Aorta (tissue), 5 donors: ENCODE measurements around the gene ITK. TPM values are rescaled to one million over a fixed set of nuclear protein-coding genes. Genes with fewer than 3 reads are reported as not detected.
A peak's percentile ranks its signal among the peaks of the same experiment; 100 is the strongest.

Source experiments
- ATAC-seq: fragments of 200-7000 bp; cut with Tn5 transposase; one replicate; pipeline ENCODE4 v1.9.1; 2022; ENCODE audit warnings: moderate library complexity; ENCODE audit not compliant: low FRiP score
- DNase-seq, 2 donors: peaks; one replicate each; pipeline ENCODE4 v3.0.0-alpha.2; 2020
- H3K27ac ChIP-seq, 2 donors: one replicate each; pipeline ENCODE4 v1.5.1; 2013; ENCODE audit warnings: low read length in 2 of 2, mild to moderate bottlenecking in 2 of 2, moderate library complexity in 2 of 2, control low read depth in 1 of 2, inconsistent platforms in 1 of 2, low read depth in 1 of 2
- H3K27me3 ChIP-seq, 2 donors: one replicate each; pipeline ENCODE4 v1.6.1; 2013; ENCODE audit warnings: control low read depth in 1 of 2, low read length in 1 of 2, mild to moderate bottlenecking in 1 of 2, moderate library complexity in 1 of 2; ENCODE audit not compliant: insufficient read depth in 2 of 2, control insufficient read depth in 1 of 2
- H3K36me3 ChIP-seq, 2 donors: one replicate each; pipeline ENCODE4 v1.6.1; 2013; ENCODE audit warnings: control low read depth in 1 of 2, low read length in 1 of 2, mild to moderate bottlenecking in 1 of 2; ENCODE audit not compliant: insufficient read depth in 2 of 2, control insufficient read depth in 1 of 2
- H3K4me1 ChIP-seq, 2 donors: one replicate each; pipeline ENCODE4 v1.6.1; 2013; ENCODE audit warnings: low read length in 2 of 2, control low read depth in 1 of 2, mild to moderate bottlenecking in 1 of 2, moderate library complexity in 1 of 2; ENCODE audit not compliant: insufficient read depth in 2 of 2, control insufficient read depth in 1 of 2
- H3K4me3 ChIP-seq, 2 donors: one replicate each; pipeline ENCODE4 v1.5.1; 2013; ENCODE audit warnings: low read length in 2 of 2, control low read depth in 1 of 2, mild to moderate bottlenecking in 1 of 2
- H3K9me3 ChIP-seq: one replicate; pipeline ENCODE4 v1.6.1; 2013; ENCODE audit warnings: mild to moderate bottlenecking, low read length; ENCODE audit not compliant: control insufficient read depth
- WGBS, 2 donors: extraction: QIAGEN DNeasy Blood & Tissue Kit; methylation state at CpG; one replicate each; pipeline ENCODE4 v1.1.7; 2013; 5-methylcytosine and 5-hydroxymethylcytosine counted together
- intact Hi-C, 2 donors: fragments of 100-400 bp; cut with DNase I; formaldehyde crosslinking; loops; one replicate each; pipeline versions ENCODE4 v1.14.2 to v1.15.0; 2022
- polyA plus RNA-seq, 2 donors: library from polyadenylated mRNA; stranded (reverse); fragments of 200-250 nt; gene quantifications; one replicate each; pipeline ENCODE4 v1.2.3, GENCODE V29; 2013
- total RNA-seq, 2 donors: library from RNA; stranded (reverse); fragmentation: NEBNext Ultra II Directional; extraction: Animal tissue kit (Norgen Biotek cat#: 25700); gene quantifications; one replicate each; pipeline ENCODE4 v1.2.1, GENCODE V29; 2021
- donor health status: healthy with polysubstance abuse.
- donor health status: Bipolar disorder and iron deficiency.
- donor health status: DM: no; HTN: no; CAD: no.
- donor health status: DM: no; HTN: no; CAD: no.
- donor health status: DM: yes; HTN: yes; CAD: no.

ITK gene
- total and polyA plus RNA-seq, 4 donors, result 0.10 to 4.8 (median 1.9) TPM

DNA sequence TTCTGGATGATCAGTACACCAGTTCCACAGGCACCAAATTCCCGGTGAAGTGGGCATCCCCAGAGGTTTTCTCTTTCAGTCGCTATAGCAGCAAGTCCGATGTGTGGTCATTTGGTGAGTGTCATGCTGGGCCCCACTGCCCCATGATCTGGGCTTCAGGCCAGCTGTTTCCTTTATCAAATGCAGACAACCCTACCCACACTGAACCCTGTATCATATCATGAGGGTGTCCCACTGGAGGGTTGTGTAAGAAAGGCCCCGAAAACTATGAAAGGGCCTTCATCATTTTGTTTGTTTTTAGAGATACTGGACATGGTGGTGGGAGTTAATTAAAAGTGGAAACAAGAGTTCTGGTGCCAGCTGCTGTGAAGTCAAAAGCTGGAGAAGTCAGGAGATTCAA is 65.2 kb downstream of the ITK start:
- ATAC-seq (no peak), DNase-seq (no peak)
- H3K27ac ChIP-seq, result no peak overlapping the region
- 64 to 66% methylated on average over 4 of the region's 4 CpGs for WGBS, 2 donors
- intact Hi-C loops, result no loop called here
- H3K4me1 ChIP-seq, result no peaks in the 10 kb centered on the region
- no peaks in the 10 kb centered on the region for H3K27me3 ChIP-seq
- H3K9me3 ChIP-seq, result no peaks in the 10 kb centered on the region
- no peak overlapping the region for H3K4me3 ChIP-seq
- H3K36me3 ChIP-seq, result no peaks in the 10 kb centered on the region

DNA sequence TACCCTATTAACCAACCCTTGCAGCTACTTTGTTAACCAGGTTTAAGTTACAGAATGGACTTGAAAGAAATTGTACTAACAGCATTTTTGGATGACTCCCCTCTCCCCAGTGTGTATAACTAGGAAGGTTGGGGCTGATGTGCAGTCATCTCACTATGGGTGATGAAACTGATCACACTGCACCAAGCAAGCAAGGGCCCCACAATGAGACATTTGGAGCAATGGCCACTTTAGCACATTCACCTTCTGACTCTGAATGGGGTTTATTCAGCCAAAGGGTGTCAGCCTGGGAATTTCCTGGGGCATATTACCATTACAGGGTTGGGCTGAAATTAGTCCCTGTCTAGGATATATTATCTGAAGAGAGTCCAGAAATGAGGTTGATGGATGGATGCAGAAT is 66.6 kb downstream of the ITK start:
- no peaks in the 10 kb centered on the region for H3K27me3 ChIP-seq
- DNase-seq (no peak), ATAC-seq (no peak)
- no peaks in the 10 kb centered on the region for H3K36me3 ChIP-seq
- no peaks in the 10 kb centered on the region for H3K4me1 ChIP-seq
- H3K9me3 ChIP-seq, result no peaks in the 10 kb centered on the region
- no peak overlapping the region for H3K27ac ChIP-seq
- intact Hi-C loops, result no loop called here
- no peak overlapping the region for H3K4me3 ChIP-seq

DNA sequence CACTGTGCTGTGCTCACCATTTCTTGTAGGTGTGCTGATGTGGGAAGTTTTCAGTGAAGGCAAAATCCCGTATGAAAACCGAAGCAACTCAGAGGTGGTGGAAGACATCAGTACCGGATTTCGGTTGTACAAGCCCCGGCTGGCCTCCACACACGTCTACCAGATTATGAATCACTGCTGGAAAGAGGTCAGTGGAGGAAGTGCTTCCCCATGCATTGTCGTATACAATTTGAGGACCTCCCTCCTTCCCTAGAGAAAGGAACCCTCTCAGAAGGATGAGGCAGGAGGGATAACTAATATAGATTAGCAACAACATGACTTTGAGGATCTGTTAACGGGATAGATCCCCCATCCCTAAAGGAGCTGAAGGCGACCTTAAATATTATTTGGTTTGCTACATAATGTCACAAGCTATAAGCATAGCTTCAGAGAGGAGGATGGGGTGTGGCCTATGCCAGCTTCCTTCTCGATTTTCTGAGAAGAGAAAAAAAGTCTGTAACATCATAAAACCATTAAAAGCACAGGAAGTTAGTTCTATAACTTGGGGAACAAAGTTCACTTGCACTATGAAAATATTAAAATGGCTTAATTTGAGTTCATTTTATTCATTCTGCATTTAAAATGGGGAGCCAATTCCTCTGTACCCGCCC is 68.3 kb downstream of the ITK start:
- no peaks in the 10 kb centered on the region for H3K9me3 ChIP-seq
- no peaks in the 10 kb centered on the region for H3K4me1 ChIP-seq
- H3K4me3 ChIP-seq, result no peak overlapping the region
- H3K27ac ChIP-seq, result no peak overlapping the region
- H3K36me3 ChIP-seq, result no peaks in the 10 kb centered on the region
- WGBS, 2 donors, result 86 to 87% methylated on average over 11 of the region's 11 CpGs
- H3K27me3 ChIP-seq, result no peaks in the 10 kb centered on the region
- ATAC-seq (no peak), DNase-seq (no peak)
- intact Hi-C loops, result no loop called here

DNA sequence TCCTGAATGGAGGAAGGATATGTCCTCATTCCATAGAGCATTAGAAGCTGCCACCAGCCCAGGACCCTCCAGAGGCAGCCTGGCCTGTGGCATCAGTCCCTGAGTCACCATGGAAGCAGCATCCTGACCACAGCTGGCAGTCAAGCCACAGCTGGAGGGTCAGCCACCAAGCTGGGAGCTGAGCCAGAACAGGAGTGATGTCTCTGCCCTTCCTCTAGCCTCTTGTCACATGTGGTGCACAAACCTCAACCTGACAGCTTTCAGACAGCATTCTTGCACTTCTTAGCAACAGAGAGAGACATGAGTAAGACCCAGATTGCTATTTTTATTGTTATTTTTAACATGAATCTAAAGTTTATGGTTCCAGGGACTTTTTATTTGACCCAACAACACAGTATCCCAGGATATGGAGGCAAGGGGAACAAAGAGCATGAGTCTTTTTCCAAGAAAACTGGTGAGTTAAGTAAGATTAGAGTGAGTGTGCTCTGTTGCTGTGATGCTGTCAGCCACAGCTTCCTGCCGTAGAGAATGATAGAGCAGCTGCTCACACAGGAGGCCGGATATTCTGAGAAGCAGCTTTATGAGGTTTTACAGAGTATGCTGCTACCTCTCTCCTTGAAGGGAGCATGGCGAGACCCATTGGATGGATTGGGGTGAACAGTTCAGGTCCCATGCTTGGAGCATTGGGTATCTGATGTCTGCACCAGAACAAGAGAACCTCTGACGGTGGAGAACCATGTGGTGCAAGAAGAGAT is 72.2 kb downstream of the ITK start:
- H3K27ac ChIP-seq, result no peak overlapping the region
- peak; percentile 20 for ATAC-seq
- no peaks in the 10 kb centered on the region for H3K27me3 ChIP-seq
- no peaks in the 10 kb centered on the region for H3K36me3 ChIP-seq
- H3K9me3 ChIP-seq, result no peaks in the 10 kb centered on the region
- intact Hi-C loops, result loop anchor here (2.0 to 5.0 kb wide), 3 partner anchors 59 to 106 kb away; no protein-coding TSS in a partner anchor
- no peaks in the 10 kb centered on the region for H3K4me1 ChIP-seq
- 62 to 63% methylated on average over 4 of the region's 4 CpGs for WGBS, 2 donors
- peak in 1 of 2 donors; percentile 58 for DNase-seq
- H3K4me3 ChIP-seq, result no peak overlapping the region

DNA sequence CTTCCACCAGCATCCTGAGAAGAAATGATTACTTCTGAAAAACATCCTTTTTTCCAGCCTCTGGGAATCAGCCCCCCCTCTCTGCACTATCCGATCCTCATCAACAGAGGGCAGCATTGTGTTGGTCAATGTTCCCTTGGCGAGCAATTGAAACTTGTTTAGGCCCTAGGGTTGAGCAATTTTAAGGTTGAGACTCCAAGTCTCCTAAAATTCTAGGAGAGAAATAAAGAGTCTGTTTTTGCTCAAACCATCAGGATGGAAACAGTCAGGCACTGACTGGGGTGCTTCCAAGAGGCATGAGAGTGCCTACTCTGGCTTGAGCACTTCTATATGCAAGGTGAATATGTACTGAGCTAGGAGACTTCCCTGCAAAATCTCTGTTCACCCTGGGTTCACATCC is 72.9 kb downstream of the ITK start:
- peak; percentile 89 for ATAC-seq
- no peaks in the 10 kb centered on the region for H3K36me3 ChIP-seq
- no peaks in the 10 kb centered on the region for H3K4me1 ChIP-seq
- no peak overlapping the region for H3K27ac ChIP-seq
- no peaks in the 10 kb centered on the region for H3K9me3 ChIP-seq
- H3K27me3 ChIP-seq, result no peaks in the 10 kb centered on the region
- no peak for DNase-seq
- intact Hi-C loops, result loop anchor here (2.0 to 5.0 kb wide), 3 partner anchors 59 to 106 kb away; no protein-coding TSS in a partner anchor
- no peak overlapping the region for H3K4me3 ChIP-seq
- 5 to 6% methylated on average over 2 of the region's 2 CpGs for WGBS, 2 donors

DNA sequence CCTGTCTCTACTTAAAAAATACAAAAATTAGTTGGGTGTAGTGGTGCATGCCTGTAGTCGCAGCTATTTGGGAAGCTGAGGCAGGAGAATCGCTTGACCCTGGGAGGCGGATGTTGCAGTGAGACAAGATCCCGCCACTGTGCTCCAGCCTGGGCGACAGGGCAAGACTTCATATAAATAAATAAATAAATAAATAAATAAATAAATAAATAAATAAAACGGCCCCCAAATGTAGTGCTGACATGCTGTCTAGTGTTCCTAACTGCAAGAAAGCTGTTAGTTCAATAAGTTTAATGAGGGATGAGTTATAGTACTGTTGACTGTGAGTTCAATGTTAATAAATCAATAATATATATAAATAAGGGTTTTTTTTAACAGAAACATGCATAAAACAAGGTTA is 77.8 kb downstream of the ITK start:
- 92 to 95% methylated on average over 6 of the region's 6 CpGs for WGBS, 2 donors

DNA sequence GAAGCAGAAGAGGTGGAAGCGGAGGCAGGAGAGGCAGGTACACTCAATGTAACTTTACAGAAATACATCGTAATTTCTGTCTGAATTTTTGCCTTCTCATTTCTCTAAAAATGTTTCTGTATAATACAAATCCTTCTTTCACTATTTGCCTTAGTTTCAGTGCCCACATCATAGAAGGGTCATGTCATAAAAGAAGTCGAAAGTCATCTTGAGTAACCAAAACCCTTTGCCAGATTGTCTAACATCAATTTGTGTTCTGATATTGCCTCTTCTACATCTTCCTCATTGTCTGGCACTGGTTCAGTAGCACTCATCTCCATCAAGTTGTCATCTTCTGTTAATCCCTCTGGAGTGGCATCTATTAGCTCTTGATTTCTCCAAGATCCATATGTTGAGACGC is 79.1 kb downstream of the ITK start:
- H3K4me1 ChIP-seq, result no peaks in the 10 kb centered on the region
- H3K27me3 ChIP-seq, result no peaks in the 10 kb centered on the region
- no peak overlapping the region for H3K4me3 ChIP-seq
- no peaks in the 10 kb centered on the region for H3K9me3 ChIP-seq
- H3K27ac ChIP-seq, result no peak overlapping the region
- ATAC-seq (no peak), DNase-seq (no peak)
- H3K36me3 ChIP-seq, result no peaks in the 10 kb centered on the region
- 86 to 94% methylated on average over 4 of the region's 4 CpGs for WGBS, 2 donors
- intact Hi-C loops, result no loop called here

More for the DNA sequence above, 77.8 kb downstream of the ITK start:
- H3K4me1 ChIP-seq, result no peaks in the 10 kb centered on the region
- ATAC-seq, result no peak
- no peaks in the 10 kb centered on the region for H3K9me3 ChIP-seq
- H3K27me3 ChIP-seq, result no peaks in the 10 kb centered on the region
- no peak overlapping the region for H3K4me3 ChIP-seq
- no peaks in the 10 kb centered on the region for H3K36me3 ChIP-seq
- intact Hi-C loops, result no loop called here
- H3K27ac ChIP-seq, result no peak overlapping the region
- no peak for DNase-seq

DNA sequence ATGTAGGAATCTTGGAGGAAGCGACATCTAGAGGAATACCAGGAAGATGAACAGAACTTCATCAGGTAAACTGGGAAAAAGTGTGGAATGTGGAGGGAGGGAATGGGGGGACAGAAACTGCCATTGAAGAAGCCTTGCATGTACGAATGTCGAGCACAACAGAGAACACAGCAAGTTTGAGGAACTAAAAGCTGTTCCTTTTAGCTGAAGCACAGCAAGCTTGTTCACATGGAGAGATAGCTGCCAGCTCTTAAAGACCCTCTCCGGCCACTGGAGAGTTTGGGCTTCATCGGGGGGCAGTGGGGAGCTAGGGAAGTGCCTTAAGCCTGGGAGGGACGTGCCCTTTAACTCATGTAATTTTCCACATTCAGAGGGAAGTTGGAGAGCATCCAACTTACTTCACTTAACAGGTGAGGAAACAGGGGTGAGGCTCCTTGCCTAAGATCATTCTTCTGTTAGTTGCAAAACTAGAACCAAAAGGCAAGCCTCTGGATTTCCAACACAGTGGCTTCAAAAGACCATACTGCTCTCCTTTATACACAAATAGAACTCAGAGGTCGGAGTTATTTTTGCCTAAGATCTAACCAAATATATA is 83.0 kb downstream of the ITK start:
- Histone ChIP-seq H3K36me3 (no peaks in the 10 kb centered on the region), H3K27me3 (no peaks in the 10 kb centered on the region), H3K9me3 (no peaks in the 10 kb centered on the region), H3K27ac (no peak overlapping the region), H3K4me3 (no peak overlapping the region), H3K4me1 (no peaks in the 10 kb centered on the region)
- ATAC-seq (no peak), DNase-seq (no peak)
- WGBS, 2 donors, result 82 to 86% methylated on average over 7 of the region's 7 CpGs
- intact Hi-C loops, result no loop called here
